GM18519 (cell line): ENCODE results near the gene KDM4B.

Source experiments
- ATAC-seq: cut with Tn5 transposase; IDR thresholded peaks from one replicate; pipeline ENCODE4 v1.9.1; 2021; ENCODE audit warnings: mild to moderate bottlenecking, moderate library complexity; ENCODE audit not compliant: unreplicated experiment, low FRiP score

Gene KDM4B

DNA sequence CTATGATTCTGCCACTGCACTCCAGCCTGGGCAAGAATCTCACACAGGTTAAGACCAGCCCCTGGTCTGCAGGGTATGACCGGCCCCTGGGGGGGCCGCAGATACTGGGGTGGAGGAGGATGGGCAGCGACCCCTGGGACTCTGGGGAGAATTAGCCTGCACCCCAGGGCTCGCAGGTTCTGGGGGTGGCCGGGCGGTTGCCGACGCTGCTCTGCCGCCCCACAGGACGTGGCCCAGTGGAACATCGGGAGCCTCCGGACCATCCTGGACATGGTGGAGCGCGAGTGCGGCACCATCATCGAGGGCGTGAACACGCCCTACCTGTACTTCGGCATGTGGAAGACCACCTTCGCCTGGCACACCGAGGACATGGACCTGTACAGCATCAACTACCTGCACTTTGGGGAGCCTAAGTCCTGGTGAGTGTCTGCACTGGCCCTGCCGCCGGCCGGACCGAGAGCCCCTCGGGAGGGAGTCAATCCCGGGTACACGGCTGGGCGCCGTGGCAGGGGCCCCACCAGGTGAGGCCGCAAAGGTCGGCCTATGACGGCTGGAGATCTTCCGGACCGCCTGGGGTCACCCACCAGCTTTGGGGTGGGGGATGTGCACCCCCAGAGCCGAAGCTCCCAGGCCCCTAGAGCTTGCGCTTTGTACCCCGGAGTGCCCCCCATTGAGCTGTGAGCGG lies 78.5 kb downstream of the KDM4B start:
- ATAC-seq: no peak

- ATAC-seq: no peak
Observed at GRCh38 chr19:5048091-5048726, 79.3 kb downstream of the KDM4B start.

GRCh38 chr19:5048727-5049553 lies 80.0 kb downstream of the KDM4B start:
- ATAC-seq: no peak

DNA sequence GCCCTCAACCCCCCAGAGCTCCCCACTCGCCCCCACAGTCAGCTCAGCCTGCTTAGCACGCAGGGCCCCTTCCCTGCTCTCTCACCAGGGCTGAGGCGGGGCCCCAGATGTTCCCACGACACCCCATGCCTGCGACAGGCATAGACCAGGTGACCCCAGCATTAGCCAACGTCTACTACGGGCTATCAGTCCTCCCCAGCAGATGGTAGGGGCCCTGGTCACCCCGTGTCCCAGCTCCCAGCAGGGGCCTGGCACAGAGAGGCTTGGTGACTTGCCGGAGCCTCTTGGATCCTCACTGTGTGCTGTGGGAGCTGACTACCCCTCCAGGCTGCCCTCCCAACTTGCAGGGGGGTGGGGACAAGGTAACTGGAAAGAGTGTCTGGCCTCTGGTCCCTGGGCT lies 80.6 kb downstream of the KDM4B start:
- no peak for ATAC-seq

DNA sequence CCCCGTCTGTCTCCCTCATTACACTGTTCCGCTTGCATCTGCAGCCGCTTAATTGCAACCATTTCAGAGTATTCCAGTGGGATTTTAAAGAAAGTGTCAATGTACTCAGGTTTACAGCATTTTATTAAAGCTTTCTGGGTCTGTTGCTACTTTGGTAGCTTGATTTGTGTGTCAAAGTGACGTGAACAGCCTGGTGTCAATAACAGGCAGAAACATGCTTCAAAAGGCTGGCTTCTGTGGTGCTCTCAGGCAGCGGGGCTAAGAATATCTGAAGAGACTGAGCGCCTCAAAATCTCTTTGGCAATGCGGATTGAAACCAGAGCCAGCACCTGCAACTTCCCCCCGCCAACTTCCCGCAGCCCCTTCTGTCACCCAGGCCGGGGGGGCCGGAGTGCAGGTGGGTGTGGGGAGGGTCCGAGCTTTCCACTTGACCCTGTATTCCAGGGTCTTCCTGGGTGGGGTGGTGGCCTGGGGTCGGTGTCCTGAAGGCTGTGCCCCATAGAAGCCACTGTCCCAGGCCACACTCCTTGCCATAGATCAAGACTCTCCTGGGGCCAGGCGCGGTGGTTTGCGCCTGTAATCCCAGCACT lies 81.2 kb downstream of the KDM4B start:
- ATAC-seq: no peak

GRCh38 chr19:5050905-5051304 lies 82.0 kb downstream of the KDM4B start:
- ATAC-seq: no peak

- ATAC-seq: no peak
Observed at GRCh38 chr19:5051619-5052018, 82.7 kb downstream of the KDM4B start.

- no peak for ATAC-seq
Observed at GRCh38 chr19:5052515-5052914, 83.6 kb downstream of the KDM4B start.

DNA sequence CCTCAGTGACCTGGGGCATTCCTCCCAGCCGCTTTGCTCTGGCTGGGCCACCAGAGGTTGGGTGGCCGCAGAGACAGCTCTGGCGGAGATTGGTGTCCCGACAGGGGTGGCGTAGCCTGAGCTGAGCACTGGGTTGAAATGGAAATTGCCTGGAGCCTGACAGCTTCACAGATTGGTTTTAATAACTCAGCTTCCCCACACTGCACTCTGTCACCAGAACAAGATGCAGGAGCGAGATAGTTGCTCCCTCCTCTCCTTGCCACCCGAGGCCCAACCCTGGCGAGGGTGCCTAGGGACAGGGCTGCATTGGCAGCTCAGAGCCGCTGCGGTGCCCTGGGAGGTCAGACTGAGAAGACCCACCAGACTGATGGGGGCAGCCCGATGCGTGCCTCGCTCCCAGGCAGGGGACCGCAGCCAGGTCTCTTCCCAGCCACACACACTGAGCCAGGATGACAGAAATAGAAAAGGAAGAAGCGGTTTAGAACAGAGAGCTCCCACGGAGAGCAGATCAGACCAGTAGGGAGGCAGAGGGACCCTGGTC lies 84.1 kb downstream of the KDM4B start:
- ATAC-seq: no peak

GRCh38 chr19:5053661-5054060 lies 84.7 kb downstream of the KDM4B start:
- ATAC-seq: no peak

- no peak for ATAC-seq
Observed at GRCh38 chr19:5054551-5055456, 85.9 kb downstream of the KDM4B start.

- ATAC-seq: no peak
Observed at GRCh38 chr19:5055457-5055776, 86.5 kb downstream of the KDM4B start.

DNA sequence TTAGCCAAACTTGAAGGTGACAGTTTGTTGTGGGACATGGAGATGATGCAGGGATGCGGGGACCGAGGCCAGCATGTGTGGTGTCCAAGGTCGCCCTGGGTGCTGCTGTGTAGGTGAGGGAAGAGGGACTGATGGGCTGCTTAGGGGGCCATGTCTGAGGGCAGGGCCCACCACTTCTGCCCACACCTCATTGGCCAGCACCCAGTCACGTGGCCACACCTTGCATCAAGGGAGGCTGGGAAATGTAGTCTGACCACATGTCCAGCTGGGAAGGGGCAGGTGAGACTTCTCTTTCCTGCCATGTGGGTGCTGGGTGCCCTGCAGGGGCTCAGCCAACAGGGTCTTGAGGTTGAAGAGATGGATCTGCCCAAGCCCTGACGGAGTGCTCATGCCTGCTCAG lies 88.9 kb downstream of the KDM4B start:
- no peak for ATAC-seq

- no peak for ATAC-seq
Observed at GRCh38 chr19:5058521-5059212, 89.8 kb downstream of the KDM4B start.

- no peak for ATAC-seq
Observed at GRCh38 chr19:5059213-5059574, 90.3 kb downstream of the KDM4B start.

GRCh38 chr19:5059793-5060192 lies 90.9 kb downstream of the KDM4B start:
- no peak for ATAC-seq

- ATAC-seq: no peak
Observed at GRCh38 chr19:5062195-5062594, 93.3 kb downstream of the KDM4B start.

GRCh38 chr19:5062799-5063198 lies 93.9 kb downstream of the KDM4B start:
- no peak for ATAC-seq

DNA sequence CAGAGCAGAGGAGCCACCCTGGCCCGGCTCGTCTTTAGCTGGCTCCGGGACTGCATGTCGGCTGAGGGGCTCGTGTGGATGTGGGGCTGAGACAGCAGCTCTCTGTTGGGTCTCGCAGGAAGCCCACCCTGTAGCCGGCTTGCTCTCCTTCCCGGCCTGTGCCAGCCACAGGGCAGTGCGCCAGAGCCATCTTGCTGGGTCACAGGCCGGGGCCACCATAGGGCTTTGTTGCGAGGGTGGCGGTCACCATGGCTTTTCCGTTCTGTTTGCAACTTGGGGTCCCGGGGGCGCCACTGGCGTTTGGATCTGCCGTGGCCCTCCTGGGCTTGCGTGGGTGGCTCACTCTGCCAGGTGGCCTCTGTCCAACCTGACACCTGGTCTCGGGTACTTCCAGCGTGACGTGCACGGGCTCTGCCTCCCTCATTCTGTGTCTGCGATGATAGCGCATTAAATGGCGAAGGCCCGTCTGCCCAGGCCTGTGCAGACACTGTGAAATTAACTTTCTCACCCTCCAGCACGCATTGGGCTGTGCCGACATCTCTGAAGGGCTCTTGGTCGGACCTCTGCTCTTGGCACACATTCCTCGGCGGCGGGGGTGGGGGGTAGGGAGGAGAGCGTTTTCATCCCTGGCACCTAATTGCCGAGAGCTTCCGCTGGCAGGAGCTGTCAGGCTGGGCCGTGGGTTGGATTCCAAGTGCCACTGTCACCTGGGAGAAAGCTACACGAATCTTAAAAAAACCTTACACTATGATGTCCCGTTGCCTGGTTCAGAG lies 95.1 kb downstream of the KDM4B start:
- ATAC-seq: no peak
